Right kidney (tissue), 1 donor: ENCODE results near the gene TNIK.

Source experiments
- DNase-seq: peaks from one replicate; pipeline ENCODE4 v3.0.0-alpha.2; 2016

Gene TNIK

GRCh38 chr3:171023566-171023965 lies 436.6 kb downstream of the TNIK start:
- DNase-seq, result no peak

- no peak for DNase-seq
These were observed 438.8 kb downstream of the TNIK start for GRCh38 chr3:171021377-171021776.

- DNase-seq, result no peak
These were observed 441.9 kb downstream of the TNIK start for GRCh38 chr3:171018156-171018935.

DNA sequence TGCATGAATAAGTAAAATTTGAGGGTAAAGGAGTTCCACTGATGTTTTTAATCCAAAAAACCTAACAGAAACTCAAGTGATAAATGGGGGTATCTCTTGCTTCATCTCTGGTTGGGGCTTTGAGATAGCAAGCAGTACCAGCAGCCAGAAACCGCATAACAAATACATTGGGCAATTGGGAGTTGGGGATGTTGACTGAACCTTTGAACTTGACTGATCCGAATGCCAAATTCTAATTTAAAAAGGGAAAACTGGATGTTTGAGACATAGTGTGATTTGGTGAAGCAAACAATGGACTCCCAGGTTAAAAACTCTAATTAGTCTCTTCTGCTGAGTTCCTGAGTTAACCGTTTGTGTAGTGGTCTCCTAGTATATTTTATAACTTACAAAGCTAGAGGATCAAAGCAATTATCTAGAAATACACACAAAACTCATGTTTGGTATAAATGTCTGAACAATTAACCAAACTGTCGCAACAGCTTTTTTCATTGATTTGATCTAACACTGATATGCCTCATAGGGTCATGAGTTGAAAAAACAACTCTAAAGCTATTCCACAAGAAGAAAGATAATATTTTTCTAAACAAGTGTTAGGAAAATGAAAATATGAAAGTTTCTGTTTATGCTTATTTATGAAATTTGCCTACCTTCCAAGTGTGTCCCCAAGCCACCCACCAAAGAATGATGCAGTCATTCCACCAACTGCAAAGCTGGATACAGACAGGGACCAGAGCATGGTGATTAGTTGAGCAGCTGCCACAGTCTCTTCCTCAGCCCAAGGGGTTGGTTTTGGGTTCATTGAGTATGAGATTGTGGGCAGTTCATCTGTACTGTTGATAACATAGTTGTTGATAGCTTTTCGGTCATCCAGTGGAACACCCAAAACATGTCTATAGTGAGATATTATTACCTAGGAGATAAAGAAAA lies 446.1 kb downstream of the TNIK start:
- DNase-seq, result no peak

GRCh38 chr3:171011873-171012336 lies 448.3 kb downstream of the TNIK start:
- DNase-seq, result no peak
